Vagina (tissue), 2 donors: ENCODE results near the gene KHDC1L. TPM values are rescaled to one million over a fixed set of nuclear protein-coding genes. Genes with fewer than 3 reads are reported as not detected.
"Not testable (repeated sequence)": the region's sequence is repeated elsewhere in the genome, so short reads cannot be mapped to it uniquely, and the experiment has no call there.

ENCODE experiments used
- DNase-seq, 2 donors: peaks; one replicate each; pipeline ENCODE4 v3.0.0-alpha.2; 2017; ENCODE audit errors: extremely low spot score in 2 of 2
- H3K27ac ChIP-seq: fragments of 200-600 bp; sonication (generic); one replicate; pipeline ENCODE4 v1.5.1; 2019
- H3K27me3 ChIP-seq: fragments of 200-600 bp; sonication (generic); one replicate; pipeline ENCODE4 v1.5.1; 2019
- H3K36me3 ChIP-seq, 2 donors: fragments of 200-600 bp; sonication (generic); one replicate each; pipeline ENCODE4 v1.5.1; 2017 to 2019
- H3K4me1 ChIP-seq: fragments of 200-600 bp; sonication (generic); one replicate; pipeline ENCODE4 v1.5.1; 2019
- H3K4me3 ChIP-seq, 2 donors: fragments of 200-600 bp; sonication (generic); 1 replicate in 1 of 2; 2 replicates in 1 of 2; pipeline ENCODE4 v1.5.1; 2016 to 2019
- H3K9me3 ChIP-seq: fragments of 200-600 bp; sonication (generic); one replicate; pipeline ENCODE4 v1.5.1; 2019
- CTCF ChIP-seq, 3 experiments: fragments of 450-650 bp in 2 of 3; fragments of 200-600 bp in 1 of 3; sonication (generic) in 1 of 3; IDR thresholded peaks; one replicate each; pipeline ENCODE4 v1.5.1; 2017 to 2019; ENCODE audit warnings: antibody characterized with exemption in 3 of 3, mild to moderate bottlenecking in 2 of 3, moderate library complexity in 2 of 3
- POLR2A ChIP-seq, 2 donors: fragments of 450-650 bp; IDR thresholded peaks; one replicate each; pipeline ENCODE4 v1.6.1; 2017; ENCODE audit warnings: antibody characterized with exemption in 2 of 2, mild to moderate bottlenecking in 2 of 2, moderate library complexity in 2 of 2
- POLR2AphosphoS5 ChIP-seq, 2 donors: sonication (generic); formaldehyde crosslinking; IDR thresholded peaks; one replicate each; pipeline ENCODE4 v1.9.0; 2017; ENCODE audit warnings: antibody characterized with exemption in 2 of 2, mild to moderate bottlenecking in 2 of 2, low read depth in 1 of 2; ENCODE audit not compliant: insufficient read depth in 1 of 2
- intact Hi-C: fragments of 100-400 bp; cut with DNase I; formaldehyde crosslinking; loops from one replicate; pipeline ENCODE4 v1.15.1; 2023
- total RNA-seq: library from RNA; depleted of rRNA; stranded (reverse); fragments of >200 nt; gene quantifications from one replicate; pipeline ENCODE4 v1.2.3, GENCODE V29; 2016

KHDC1L gene
- total RNA-seq, 1 donor from 2014 or later, result not detected

GRCh38 chr6:73200735-73201134 lies 24.6 kb downstream of the KHDC1L start:
- Histone ChIP-seq H3K4me3 (no peak overlapping the region), H3K36me3 (no peaks in the 10 kb centered on the region), H3K27ac (no peak overlapping the region), H3K9me3 (no peaks in the 10 kb centered on the region), H3K4me1 (no peaks in the 10 kb centered on the region), H3K27me3 (no peaks in the 10 kb centered on the region)
- DNase-seq, result no peak
- TF ChIP-seq POLR2A (IDR thresholded peaks at IDR 0.05) (no peak), CTCF (IDR thresholded peaks at IDR 0.05) (no peak), POLR2AphosphoS5 (IDR thresholded peaks at IDR 0.05; ENCODE audit: insufficient read depth in 1 of 2, low read depth in 1 of 2) (no peak)
- intact Hi-C loops, result no loop called here

GRCh38 chr6:73200247-73200646 lies 25.0 kb downstream of the KHDC1L start:
- Histone ChIP-seq H3K27ac (no peak overlapping the region), H3K4me1 (no peaks in the 10 kb centered on the region), H3K27me3 (no peaks in the 10 kb centered on the region), H3K9me3 (no peaks in the 10 kb centered on the region), H3K36me3 (no peaks in the 10 kb centered on the region), H3K4me3 (no peak overlapping the region)
- DNase-seq, result no peak
- TF ChIP-seq POLR2A (IDR thresholded peaks at IDR 0.05), result no peak
- no peak for TF ChIP-seq POLR2AphosphoS5 (IDR thresholded peaks at IDR 0.05; ENCODE audit: insufficient read depth in 1 of 2, low read depth in 1 of 2)
- no peak for TF ChIP-seq CTCF (IDR thresholded peaks at IDR 0.05)
- intact Hi-C loops, result no loop called here

- intact Hi-C loops, result no loop called here
- no peak for DNase-seq
- Histone ChIP-seq H3K27ac (no peak overlapping the region), H3K4me1 (no peaks in the 10 kb centered on the region), H3K4me3 (no peak overlapping the region), H3K27me3 (no peaks in the 10 kb centered on the region), H3K9me3 (no peaks in the 10 kb centered on the region), H3K36me3 (no peaks in the 10 kb centered on the region)
- TF ChIP-seq CTCF (IDR thresholded peaks at IDR 0.05), result no peak
- TF ChIP-seq POLR2A (IDR thresholded peaks at IDR 0.05), result no peak
Observed at GRCh38 chr6:73194744-73195143, 30.6 kb downstream of the KHDC1L start.

GRCh38 chr6:73193302-73193701 lies 32.0 kb downstream of the KHDC1L start:
- H3K4me1 ChIP-seq, H3K9me3 ChIP-seq, DNase-seq, H3K4me3 ChIP-seq, intact Hi-C loops, H3K36me3 ChIP-seq, H3K27ac ChIP-seq, H3K27me3 ChIP-seq: not testable (repeated sequence)

- Histone ChIP-seq H3K27me3 (no peaks in the 10 kb centered on the region), H3K4me1 (no peaks in the 10 kb centered on the region), H3K9me3 (no peaks in the 10 kb centered on the region), H3K4me3 (no peak overlapping the region), H3K36me3 (no peaks in the 10 kb centered on the region), H3K27ac (no peak overlapping the region)
- intact Hi-C loops, result loop anchor here (10.0 kb wide), 1 partner anchor 767 kb away; no protein-coding TSS in a partner anchor
- no peak for DNase-seq
- TF ChIP-seq POLR2A (IDR thresholded peaks at IDR 0.05) (no peak), CTCF (IDR thresholded peaks at IDR 0.05) (no peak), POLR2AphosphoS5 (IDR thresholded peaks at IDR 0.05; ENCODE audit: insufficient read depth in 1 of 2, low read depth in 1 of 2) (no peak)
Observed at GRCh38 chr6:73182021-73182607, 43.2 kb downstream of the KHDC1L start.
